HG03064 (cell line): ENCODE data around the gene COPG2.
"Not testable (repeated sequence)": the region's sequence is repeated elsewhere in the genome, so short reads cannot be mapped to it uniquely, and the experiment has no call there.

Source experiments
- ATAC-seq: cut with Tn5 transposase; IDR thresholded peaks from one replicate; pipeline ENCODE4 v1.9.1; 2021; ENCODE audit warnings: low read depth; ENCODE audit not compliant: unreplicated experiment

Gene COPG2

GRCh38 chr7:130668258-130669084, at the start of gene COPG2:
COPG2 (minus strand) TSS chr7:130668748; CDS start chr7:130668668, 80 bp downstream.
- ATAC-seq = peak; percentile 96

GRCh38 chr7:130712416-130712815, 43.9 kb upstream of the COPG2 start:
- ATAC-seq = no peak

- no peak for ATAC-seq
These were observed 40.2 kb upstream of the COPG2 start for GRCh38 chr7:130708766-130709165.

GRCh38 chr7:130708001-130708400, 39.5 kb upstream of the COPG2 start:
- no peak for ATAC-seq

- ATAC-seq = no peak
These were observed 35.3 kb upstream of the COPG2 start for GRCh38 chr7:130703851-130704250.

- ATAC-seq = no peak
These were observed 33.1 kb upstream of the COPG2 start for GRCh38 chr7:130701650-130702049.

GRCh38 chr7:130700760-130701159, 32.2 kb upstream of the COPG2 start:
- ATAC-seq = no peak

GRCh38 chr7:130699686-130700085, 31.1 kb upstream of the COPG2 start:
- ATAC-seq = no peak

GRCh38 chr7:130697820-130698219, 29.3 kb upstream of the COPG2 start:
- no peak for ATAC-seq

GRCh38 chr7:130695840-130696239, 27.3 kb upstream of the COPG2 start:
- ATAC-seq = no peak

GRCh38 chr7:130692396-130692795, 23.8 kb upstream of the COPG2 start:
- not testable (repeated sequence) for ATAC-seq

- no peak for ATAC-seq
These were observed 21.1 kb upstream of the COPG2 start for GRCh38 chr7:130689683-130690082.

- no peak for ATAC-seq
These were observed 14.5 kb upstream of the COPG2 start for GRCh38 chr7:130683026-130683425.

- ATAC-seq = no peak
These were observed 5.9 kb upstream of the COPG2 start for GRCh38 chr7:130674456-130674855.

GRCh38 chr7:130673066-130673465, 4.5 kb upstream of the COPG2 start:
- ATAC-seq = no peak

GRCh38 chr7:130672146-130672545, 3.6 kb upstream of the COPG2 start:
- no peak for ATAC-seq

GRCh38 chr7:130669085-130669700, 645 bp upstream of the COPG2 start:
- peak; percentile 10 for ATAC-seq

GRCh38 chr7:130667593-130668257, 823 bp downstream of the COPG2 start:
- no peak for ATAC-seq

GRCh38 chr7:130662426-130662825, 6.1 kb downstream of the COPG2 start:
- ATAC-seq = no peak

GRCh38 chr7:130655286-130655685, 13.3 kb downstream of the COPG2 start:
- ATAC-seq = no peak

GRCh38 chr7:130654850-130655249, 13.7 kb downstream of the COPG2 start:
- ATAC-seq = no peak
